NCI-H460 (cell line): Measurements from ENCODE around the gene SOCS1. TPM values are rescaled to one million over a fixed set of nuclear protein-coding genes. Genes with fewer than 3 reads are reported as not detected.
A peak's percentile ranks its signal among the peaks of the same experiment; 100 is the strongest.

Experiments
- DNase-seq: peaks from one replicate; pipeline ENCODE4 v3.0.0-alpha.2; 2016; ENCODE audit warnings: low read depth; ENCODE audit errors: extremely low read depth
- total RNA-seq: library from RNA; depleted of rRNA; stranded (reverse); fragments of >200 nt; shearing (Covaris generic); gene quantifications from 2 replicates; pipeline ENCODE4 v1.2.3, GENCODE V29; 2014

Gene SOCS1
- total RNA-seq, 1 experiment from 2014 or later, result 1.1 TPM

DNA sequence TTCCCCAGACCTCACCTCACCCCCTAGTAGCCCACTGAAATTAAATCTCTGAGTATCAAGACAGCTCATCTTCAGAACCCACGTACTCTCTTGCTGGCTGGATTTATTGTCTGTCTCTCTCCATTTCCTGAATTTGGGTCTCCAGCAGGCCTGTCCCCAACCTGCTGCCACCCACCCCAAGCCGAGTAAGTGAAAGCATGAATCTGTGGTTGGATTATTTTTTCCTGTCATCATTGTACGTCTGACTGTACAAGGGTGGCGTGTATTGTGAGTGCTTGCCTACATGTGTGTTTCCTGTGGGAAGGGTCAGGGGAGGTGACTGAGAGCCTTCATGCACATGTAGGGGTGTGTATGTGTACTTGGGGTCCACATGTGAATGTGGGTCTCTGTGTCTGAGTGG lies 7.7 kb upstream of the SOCS1 start:
- DNase-seq, result no peak

DNA sequence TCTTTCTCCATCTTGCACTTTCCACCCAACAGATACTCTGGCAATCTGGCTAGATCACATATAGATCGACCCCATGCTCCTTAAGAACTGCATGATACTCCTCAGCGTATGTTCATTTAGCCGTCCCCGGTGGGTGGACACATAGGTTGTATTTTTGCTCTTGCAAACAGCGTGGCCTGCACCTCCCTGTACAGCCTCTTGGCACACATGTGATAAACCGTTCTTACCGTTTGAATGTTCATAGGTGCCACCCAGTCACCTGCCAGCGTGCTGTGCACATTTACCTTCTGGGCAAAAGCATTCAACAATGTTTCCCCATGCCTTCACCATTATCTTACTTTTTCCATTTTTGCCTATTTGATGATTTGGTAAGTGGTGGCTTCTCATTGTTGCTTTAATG lies 6.9 kb upstream of the SOCS1 start:
- DNase-seq, result no peak

DNA sequence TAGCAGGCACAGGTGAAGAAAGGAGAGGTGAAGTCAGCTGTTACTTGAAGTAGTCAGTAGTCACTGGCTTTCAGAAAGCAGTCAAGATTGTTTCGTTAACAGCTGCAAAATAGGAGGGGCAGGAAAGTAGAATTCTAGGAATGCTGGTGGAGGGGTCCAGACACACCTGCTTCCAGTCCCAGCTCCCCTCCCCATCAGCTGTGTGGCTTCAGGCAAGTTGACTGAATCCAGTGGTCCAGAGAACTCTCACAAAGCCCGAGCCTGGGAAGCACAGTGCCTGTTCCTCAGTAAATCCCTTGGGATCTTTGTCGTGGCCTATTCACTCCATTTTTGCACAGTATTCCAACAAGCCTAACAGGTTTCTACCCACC lies 4.6 kb upstream of the SOCS1 start:
- no peak for DNase-seq

DNA sequence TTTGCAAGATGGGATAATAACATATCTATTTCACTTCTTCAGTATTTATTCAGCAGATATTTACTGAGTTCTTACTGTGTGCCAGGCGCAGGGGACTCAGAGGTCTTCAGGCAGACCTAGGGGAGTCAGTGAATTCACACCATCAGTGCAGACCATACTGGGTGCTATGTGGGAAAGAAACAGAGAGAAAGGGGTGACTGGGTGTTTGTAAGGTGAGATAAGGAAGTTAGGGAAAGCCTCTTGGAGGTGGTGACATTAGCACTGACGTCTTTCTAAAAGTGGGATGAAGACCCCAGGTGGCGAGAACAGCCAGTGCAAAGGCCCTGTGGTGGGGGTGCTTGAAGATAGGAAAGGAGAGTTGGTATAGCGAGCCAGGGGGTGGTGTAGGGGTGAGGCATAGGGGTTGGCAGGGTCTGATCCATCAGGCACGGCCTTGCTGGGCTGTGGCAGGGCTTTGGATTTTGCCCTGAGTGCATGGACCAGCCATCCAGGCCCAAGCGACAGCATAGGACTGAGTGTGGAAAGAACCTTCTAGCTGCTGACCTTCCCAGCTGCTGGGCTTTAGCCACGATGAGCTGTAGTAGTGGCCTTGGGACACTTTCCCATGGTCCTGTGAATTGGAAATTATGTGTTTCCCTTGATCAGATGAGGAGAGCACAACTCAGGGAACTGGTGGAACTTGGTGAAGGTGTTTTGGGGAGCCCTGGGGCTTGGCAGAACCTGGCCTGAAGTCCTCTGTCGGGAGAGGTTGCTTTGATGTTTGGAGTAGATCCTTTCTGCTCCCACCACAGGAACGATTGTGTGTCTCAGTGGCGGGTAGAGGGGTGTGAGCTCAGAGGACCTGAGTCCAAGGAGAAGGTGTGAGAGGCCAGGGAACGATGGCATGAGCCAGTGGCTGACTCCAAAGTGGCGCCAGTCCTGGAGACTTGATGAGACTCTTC lies 3.9 kb upstream of the SOCS1 start:
- no peak for DNase-seq

DNA sequence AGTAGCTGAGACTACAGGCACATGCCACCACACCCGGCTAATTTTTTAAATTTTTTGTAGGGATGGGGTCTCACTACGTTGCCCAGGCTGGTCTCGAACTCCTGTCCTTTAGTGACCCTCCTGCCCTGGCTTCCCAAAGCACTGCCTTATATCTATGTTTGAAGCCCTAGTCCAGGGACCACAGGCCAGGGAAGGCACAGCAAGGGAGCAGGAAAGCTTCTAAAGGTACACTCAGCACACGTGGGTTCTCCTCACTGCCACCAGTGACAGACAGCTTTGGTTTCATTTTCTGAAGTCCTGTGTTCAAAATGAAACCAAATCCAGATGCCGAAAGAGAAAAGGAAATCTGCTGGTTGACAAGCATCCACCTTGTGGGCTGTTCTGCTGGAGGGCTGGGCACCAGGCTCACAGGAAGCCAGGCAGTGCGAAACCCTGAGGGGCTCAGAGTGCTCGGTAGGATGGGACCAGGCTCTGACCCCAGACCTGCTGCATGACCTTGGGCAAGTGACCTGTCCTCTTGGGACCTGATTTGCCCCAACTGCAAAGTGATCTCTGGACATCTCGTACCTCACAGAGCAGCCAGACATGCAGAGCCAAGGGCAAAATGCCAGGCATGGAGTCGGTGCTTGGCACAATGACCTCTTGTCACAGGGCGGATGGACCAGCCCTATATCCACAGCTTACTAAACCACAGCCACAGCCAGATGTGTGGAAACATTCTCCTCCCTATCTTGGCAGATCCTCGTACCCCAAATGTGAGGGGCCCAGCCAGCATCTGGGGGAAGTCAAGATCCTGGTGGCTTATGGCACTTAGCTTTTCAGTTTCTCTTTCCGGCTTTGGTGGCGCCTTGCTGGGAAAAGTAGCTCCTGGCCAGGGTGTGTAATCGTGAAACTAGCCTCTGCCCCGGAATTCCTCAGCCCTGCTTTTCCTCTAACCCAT lies 2.8 kb upstream of the SOCS1 start:
- no peak for DNase-seq

DNA sequence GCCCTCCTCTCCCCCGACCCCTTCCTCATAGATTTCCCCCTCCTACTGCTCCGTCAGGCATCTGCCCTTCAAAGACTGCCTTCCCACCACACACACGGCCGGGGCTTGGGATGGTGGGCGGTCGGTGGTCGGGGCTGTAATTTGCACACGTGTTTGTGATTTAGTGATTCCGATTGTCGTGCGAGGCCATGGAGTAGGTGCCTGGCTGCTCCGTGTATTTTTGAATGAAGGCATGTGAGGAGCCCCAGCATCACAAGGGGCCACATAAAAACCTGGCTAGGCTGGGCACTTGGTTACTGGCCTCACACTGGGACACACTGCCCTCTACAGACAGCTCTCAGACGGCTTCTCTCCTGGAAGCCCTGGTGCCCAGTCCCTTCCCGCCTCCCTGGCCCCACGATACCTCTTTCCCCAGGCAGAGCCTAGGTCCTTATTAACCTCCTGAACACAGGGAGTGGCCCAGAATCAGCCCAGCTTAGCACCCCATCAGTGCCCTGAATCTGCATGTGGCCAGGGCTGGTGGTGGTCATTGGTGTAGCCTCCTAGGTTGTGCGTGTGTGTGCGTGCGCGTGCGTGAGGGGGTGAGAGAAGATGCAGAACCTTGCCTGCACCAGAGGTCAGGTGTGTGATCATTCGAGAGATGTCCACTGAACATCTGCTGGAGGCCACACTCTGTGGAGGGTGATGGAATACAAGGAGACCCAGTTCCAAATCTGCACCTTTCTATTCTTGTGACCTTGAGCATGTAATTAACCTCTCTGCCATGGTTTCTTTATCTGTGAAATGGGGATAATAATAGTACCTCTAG lies 1.3 kb upstream of the SOCS1 start:
- DNase-seq, result peak; percentile 81

DNA sequence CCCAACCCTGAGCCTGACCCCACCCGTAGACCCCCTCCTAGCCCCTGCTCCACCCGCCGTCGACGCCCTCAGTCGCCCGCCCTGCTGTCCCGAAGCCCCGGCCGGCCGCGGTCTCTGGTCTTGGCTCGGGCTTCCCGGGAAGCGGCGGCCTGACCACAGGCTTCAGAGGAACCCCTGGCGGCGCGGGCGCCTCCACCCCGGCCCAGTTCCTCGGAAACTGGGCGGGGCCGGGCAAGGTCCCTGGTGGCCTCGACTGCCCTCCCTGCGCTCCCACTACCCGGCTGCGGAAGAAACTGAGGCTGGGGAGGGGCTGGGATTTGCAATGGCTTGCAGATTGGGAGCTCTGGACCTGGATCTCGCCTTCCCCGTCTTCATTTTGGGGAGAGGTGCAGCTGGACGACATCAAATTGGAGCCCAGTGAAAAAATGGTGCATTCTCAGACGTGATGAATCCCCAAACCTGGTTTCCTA lies 692 bp upstream of the SOCS1 start:
- peak; percentile 11 for DNase-seq

DNA sequence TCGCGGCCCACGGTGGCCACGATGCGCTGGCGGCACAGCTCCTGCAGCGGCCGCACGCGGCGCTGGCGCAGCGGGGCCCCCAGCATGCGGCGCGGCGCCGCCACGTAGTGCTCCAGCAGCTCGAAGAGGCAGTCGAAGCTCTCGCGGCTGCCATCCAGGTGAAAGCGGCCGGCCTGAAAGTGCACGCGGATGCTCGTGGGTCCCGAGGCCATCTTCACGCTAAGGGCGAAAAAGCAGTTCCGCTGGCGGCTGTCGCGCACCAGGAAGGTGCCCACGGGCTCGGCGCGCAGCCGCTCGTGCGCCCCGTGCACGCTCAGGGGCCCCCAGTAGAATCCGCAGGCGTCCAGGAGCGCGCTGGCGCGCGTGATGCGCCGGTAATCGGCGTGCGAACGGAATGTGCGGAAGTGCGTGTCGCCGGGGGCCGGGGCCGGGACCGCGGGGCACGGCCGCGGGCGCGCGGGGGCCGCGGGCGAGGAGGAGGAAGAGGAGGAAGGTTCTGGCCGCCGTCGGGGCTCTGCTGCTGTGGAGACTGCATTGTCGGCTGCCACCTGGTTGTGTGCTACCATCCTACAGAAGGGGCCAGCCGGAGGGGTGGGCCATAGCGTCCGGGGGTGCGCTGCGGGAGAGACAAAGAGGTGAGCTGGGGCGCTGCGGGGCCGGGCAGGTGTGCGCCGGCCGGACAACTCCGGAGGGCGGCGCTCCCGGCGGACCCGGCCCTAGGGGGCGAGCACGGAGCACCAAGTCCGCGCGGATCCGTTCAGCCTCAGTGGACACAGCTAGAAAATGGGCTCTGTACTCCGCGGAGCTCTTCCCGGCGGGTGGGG lies 879 bp downstream of the SOCS1 start:
- DNase-seq, result no peak

DNA sequence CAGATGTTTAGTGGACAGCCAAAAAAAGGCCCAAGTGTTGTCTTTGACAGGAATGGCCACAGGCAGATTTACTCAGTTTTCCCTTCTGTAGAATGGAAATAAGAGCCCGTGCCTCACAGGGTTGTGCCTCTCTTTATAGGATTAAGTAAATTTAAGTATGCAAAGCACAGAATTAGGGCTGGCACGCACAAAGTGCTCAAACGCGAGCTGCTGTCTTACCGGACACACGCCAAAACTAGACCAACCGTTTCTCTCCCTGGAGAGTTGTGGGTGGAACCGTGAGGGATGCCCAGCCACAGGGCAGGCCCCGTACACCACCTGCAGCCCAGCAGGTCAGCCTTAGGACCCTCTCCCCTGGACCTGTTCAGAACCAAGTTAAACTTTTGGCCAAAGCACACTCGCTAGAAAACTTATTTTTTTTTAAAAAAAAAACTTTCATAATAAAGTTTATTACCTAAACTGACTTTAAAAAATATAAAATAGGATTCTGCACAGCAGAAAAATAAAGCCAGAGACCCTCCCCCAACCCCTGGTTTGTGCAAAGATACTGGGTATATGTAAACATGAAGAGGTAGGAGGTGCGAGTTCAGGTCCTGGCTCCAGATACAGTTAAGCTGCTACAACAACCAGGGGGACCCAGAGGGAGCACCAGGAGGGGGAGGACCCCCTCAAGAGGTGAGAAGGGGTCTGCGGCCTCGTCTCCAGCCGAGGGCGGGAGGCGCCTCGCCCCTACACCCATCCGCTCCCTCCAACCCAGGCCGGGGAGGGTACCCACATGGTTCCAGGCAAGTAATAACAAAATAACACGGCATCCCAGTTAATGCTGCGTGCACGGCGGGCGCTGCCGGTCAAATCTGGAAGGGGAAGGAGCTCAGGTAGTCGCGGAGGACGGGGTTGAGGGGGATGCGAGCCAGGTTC lies 1.8 kb downstream of the SOCS1 start:
- no peak for DNase-seq

DNA sequence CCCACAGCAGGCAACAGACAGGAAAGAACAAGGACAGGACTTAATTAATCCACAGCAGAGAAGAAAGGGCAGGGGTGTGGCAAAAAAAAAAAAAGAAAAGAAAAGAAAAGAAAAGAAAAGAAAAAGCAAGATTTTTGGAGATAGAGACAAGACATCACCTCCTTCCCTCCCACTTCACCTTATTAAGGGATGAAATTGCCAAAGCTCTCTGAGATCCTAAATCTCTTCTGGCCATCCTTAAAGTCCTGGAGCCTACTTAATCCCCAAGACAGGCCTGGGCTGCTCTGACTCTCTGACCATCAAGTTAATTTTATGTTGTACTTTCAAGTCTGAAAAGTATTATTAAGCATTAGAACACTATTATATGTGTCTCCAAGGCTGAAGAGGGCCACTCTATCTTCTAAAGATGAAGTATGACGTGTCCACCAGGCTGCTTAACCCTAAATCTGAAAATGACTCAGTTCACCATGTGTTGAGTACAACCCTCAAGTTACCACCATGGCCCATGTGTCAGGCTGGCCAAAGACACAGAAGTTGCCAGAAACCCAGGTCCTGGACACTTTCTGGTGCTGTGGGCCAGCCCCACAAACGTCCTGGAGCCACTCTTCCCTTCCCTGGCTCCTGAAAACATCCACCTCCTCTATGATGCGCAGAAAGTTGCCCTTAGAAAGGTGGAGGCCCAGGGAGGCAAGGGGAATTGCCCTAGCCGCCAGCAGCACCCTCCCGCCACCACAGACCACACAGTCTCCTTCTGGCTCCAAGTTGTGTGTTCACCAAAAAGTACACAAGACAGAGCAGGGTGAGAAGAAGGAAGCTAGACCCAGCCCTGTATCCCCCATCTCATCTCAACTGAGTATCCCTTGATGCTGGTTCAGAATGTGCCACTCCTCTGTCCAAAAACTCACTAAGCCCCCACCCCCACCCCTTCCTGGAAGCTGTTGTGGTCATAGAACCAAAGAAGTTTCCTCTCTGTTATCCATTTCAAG lies 2.7 kb downstream of the SOCS1 start:
- DNase-seq, result no peak

DNA sequence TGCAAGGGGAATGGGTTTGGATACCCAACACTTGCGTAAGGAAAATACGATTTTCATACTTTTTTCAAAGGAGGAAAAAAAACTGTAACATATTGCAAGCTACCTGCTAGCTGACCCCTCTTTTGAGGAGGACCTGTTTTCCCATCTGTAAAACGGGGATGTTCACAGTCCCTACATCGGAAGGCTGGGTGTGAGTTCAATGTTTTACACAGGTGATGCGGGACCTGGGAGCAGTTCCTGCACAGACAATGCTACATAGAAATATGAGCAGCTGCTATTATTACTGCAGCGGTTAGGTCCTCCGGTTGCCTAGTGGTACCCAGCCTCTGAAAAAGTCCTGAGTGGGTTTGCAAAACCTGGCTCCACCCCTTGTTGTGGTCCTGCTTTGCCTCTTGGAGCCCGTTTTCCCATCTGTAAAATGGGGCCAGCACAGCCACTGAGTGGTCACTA lies 3.5 kb downstream of the SOCS1 start:
- DNase-seq, result no peak

DNA sequence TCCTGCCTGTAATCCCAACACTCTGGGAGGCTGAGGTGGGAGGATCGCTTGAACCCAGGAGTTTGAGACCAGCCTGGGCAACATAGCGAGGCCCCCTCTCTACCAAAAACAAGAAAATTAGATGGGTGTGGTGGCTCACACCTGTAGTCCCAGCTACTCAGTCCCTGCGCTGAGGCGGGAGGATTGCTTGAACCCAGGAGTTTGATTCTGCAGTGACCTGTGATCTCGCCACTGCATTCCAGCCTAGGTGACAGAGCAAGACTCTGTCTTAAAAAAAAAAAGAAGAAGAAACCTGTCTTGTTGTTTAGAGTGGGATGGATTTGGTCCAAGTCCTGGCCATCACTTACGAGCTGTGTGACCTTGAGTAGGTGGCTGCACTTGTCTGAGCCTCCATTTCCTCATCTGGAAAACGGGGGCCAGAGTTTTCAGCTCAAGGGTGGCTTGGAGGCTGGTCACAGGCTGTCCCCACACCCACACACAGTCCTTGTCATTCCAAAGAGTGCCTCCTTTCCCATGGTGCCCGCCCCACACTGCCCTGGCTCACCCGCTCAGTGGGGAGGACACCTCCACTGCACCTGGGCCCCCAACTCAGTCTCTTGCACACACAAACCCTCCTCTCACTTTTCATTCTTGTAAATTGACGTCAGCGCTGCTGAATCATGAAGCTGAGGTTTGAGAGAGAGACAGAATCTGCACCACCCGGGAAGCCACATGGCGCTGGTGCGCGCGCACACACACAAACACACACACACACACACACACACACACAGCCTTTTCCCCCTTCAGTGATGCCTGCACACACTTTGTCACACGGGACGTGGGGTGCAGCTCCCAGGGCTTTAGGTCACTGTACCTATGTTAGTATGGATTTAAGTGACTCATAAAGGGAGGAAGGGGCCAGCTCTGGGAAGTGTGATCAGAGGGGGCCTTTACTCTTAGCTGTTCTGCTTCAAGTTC lies 4.2 kb downstream of the SOCS1 start:
- DNase-seq, result no peak

DNA sequence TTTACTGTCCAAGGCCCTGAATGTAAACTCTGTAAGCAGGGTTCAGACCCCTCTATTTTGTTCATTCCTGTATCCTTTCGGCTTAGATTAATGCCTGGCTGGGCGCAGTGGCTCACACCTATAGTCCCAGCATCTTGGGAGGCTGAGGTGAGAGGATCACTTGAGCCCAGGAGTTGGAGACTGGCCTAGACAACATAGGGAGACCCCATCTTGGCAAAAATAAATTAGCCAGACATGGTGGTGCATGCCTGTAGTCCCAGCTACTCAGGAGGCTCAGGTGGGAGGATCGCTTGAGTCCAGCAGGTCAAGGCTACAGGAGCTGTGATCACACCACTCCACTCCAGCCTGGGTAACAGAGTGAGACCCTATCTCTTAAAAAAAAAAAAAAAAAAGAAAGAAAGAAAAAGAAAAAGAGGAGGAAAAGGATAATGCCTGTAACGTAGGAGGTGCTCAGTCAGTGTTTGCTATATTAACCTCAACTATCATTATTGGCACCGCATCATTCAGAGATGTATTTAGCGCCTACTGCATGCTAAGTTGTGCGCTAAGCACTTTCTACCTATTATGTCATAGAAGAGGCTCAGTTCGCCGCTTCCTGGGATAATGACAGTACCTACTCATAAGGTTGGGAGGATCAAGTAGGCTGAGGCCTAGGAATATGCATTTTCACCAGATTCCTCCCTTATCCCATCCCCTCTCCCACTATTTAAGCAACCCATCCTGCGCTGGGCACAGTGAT lies 5.0 kb downstream of the SOCS1 start:
- DNase-seq, result no peak

DNA sequence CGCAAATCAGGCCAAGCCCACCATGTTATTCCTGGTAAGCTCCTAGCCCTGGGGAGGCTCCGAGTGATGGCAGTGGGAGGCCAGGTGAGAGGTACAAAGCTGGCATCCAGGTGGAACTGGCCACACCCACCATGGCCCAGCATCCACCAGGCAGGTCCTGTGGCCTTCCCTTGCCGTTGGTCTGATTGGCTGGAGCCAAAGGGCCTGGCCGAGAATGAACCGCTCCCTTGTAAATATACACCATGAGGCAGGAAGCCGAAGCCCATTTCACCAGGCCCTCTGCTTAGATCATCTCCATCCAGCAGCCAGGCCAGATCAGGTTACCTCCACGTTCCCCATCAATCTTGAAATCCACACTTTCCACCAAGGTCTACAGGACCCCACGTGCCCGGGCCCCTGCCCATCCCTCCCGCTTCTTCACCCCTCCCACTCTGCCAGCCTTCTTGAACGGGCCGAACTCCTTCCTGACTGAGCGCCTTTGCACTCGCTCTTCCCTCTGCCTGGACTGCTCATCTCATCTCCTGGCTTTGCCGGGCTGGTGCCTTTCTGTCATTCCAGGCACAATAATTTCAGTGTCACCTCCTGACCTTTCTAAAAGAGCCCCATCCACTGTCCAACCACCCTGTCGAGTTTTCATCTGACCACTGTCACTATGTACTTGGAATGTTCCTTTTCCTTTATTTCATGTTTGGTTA lies 5.8 kb downstream of the SOCS1 start:
- no peak for DNase-seq
